ENCODE results near the gene PROS1.

DNA sequence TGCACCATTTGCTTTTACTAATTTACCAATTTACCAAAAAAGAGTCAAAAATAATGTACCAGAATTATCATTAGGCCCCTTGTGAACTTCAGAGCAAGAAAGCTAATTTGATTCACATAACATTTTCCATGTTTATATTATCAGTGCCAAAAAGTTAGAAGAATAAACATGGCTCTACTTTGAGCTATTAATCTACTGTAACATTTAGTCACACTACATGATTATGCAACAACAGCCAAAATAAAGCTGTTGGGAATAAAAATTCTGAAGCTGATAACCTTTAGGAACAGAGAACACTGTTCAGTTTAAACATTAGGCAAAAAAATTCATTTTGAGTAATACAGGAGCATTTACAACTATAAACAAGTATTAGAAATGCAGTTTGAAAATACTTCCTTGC lies 63.6 kb downstream of the PROS1 start:
- TF ChIP-seq EZH2 (IDR thresholded peaks at IDR 0.05; ENCODE audit: borderline replicate concordance, insufficient read depth, low read depth, low read length, poor library complexity, severe bottlenecking) = no peak
- TF ChIP-seq, protein P1, sequence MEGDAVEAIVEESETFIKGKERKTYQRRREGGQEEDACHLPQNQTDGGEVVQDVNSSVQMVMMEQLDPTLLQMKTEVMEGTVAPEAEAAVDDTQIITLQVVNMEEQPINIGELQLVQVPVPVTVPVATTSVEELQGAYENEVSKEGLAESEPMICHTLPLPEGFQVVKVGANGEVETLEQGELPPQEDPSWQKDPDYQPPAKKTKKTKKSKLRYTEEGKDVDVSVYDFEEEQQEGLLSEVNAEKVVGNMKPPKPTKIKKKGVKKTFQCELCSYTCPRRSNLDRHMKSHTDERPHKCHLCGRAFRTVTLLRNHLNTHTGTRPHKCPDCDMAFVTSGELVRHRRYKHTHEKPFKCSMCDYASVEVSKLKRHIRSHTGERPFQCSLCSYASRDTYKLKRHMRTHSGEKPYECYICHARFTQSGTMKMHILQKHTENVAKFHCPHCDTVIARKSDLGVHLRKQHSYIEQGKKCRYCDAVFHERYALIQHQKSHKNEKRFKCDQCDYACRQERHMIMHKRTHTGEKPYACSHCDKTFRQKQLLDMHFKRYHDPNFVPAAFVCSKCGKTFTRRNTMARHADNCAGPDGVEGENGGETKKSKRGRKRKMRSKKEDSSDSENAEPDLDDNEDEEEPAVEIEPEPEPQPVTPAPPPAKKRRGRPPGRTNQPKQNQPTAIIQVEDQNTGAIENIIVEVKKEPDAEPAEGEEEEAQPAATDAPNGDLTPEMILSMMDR (IDR thresholded peaks at IDR 0.05) = no peak
